ENCODE measurements around the gene TRRAP. TPM values are rescaled to one million over a fixed set of nuclear protein-coding genes. Genes with fewer than 3 reads are reported as not detected.
"Not testable (repeated sequence)": the region's sequence is repeated elsewhere in the genome, so short reads cannot be mapped to it uniquely, and the experiment has no call there.

Gene TRRAP
- polyA plus RNA-seq, 6 donors from 2014 or later: 0.09 to 7.1 (median 3.1) TPM

DNA sequence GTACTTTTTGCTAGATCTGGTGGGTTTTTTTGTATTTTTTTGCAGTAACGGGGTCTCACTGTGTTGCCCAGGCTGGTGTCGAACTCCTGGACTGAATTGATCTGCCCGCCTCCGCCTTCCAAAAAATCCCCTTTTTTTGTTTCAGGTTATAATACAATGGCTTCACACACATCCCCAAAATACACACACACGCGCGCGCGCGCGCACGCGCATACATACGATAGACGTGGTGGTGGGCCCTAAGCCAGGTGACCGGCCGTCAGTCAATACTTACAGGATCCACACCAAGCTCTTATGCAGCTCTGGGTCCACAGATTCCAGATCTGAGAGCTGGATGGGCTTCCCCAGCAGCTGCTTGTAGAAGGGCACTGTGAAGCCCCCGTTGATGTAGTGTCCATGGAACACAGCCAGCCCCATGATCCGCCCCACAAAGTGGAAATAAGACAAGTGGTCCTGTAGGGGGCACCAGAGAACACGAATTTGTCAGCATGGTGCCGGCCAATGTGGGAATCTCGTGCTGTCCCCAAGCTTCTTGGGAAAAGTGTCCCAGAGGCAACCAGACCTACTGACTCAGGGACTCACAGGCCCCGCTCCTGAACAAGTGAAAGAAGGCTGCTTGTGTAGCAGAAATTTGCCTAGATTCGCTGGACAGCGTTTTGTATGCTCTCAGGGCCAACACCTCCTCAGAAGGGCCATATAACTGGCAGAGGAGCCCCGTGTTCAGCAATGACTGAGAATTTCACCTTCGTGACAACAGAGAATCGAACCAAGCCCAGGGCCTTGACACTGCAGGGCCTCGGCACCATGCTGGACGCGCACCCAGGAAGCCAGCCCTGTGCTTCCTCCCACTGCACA lies 162.0 kb downstream of the TRRAP start:
- Mint-ChIP-seq H3K4me1 (peaks cover 0 to 7% (median 4%) of the 10 kb centered on the region in 3 donors), H3K4me3 (no peak overlapping the region), H3K36me3 (peaks cover 12 to 39% of the 10 kb centered on the region in 2 donors), H3K9me3 (no peaks in the 10 kb centered on the region), H3K27me3 (no peaks in the 10 kb centered on the region), H3K27ac (peak overlapping the region in 1 of 6 donors; percentile 42)
- DNase-seq (peak; percentile 41), ATAC-seq (ENCODE audit: low read depth in 2 of 2) (peak; percentile 63 to 67)

- no peak for ATAC-seq (ENCODE audit: low read depth in 2 of 2)
- Mint-ChIP-seq H3K27ac (peak overlapping the region in 2 of 6 donors; percentile 24 to 39), H3K4me3 (no peak overlapping the region), H3K27me3 (no peaks in the 10 kb centered on the region), H3K4me1 (peaks cover 0 to 7% (median 4%) of the 10 kb centered on the region in 3 donors), H3K36me3 (peaks cover 21 to 33% of the 10 kb centered on the region in 2 donors), H3K9me3 (no peaks in the 10 kb centered on the region)
- DNase-seq: no peak
These were observed 163.2 kb downstream of the TRRAP start for GRCh38 chr7:99041526-99041925.

DNA sequence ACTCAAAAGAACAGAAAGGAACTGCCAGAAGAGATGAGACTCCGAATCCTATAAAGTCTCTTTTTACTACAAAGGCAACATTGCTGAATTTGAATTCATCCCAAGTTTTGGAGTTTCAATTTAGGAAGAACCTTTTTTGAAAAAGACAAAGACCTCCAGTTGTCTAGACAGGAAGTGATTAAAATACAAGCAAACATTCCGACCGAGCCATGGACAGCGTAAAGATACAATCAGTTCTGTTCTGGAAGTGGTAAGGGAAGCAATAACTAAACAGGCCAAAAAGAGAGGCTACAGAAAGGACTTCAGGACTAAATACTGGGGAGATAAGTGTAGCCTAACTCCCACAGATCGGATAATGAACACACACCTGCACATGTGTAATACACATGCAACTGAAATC lies 164.6 kb downstream of the TRRAP start:
- DNase-seq: no peak
- no peaks in the 10 kb centered on the region for H3K27me3 Mint-ChIP-seq

DNA sequence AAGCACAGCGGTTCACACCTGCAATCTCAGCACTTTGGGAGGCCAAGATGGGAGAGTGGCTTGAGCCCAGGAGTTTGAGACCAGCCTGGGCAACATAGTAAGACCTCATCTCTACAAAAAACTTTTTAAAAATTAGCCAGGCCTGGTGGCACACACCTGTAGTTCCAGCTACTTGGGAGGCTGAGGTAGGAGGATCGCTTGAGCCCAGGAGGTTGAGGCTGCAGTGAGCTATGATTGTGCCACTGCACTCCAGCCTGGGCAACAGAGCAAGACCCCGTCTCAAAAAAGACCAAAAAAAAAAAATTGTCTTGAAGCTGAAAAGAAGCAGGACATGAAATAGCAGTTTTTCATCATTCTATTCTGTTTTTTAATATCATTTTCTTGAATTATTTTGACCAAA lies 166.5 kb downstream of the TRRAP start:
- H3K4me1 Mint-ChIP-seq; H3K9me3 Mint-ChIP-seq; DNase-seq; H3K27me3 Mint-ChIP-seq; H3K4me3 Mint-ChIP-seq; ATAC-seq (ENCODE audit: low read depth in 2 of 2): not testable (repeated sequence)
- Mint-ChIP-seq H3K36me3 (peaks cover 16 to 27% of the 10 kb centered on the region in 2 donors), H3K27ac (peak overlapping the region in 1 of 6 donors; percentile 40)

More for the DNA sequence above, 164.6 kb downstream of the TRRAP start:
- Mint-ChIP-seq H3K27ac (peak overlapping the region in 2 of 6 donors; percentile 11 to 39), H3K9me3 (no peaks in the 10 kb centered on the region), H3K4me3 (no peak overlapping the region), H3K4me1 (peaks cover 0 to 7% (median 4%) of the 10 kb centered on the region in 3 donors), H3K36me3 (peaks cover 17 to 33% of the 10 kb centered on the region in 2 donors)
- ATAC-seq (ENCODE audit: low read depth in 2 of 2): no peak

- H3K36me3 Mint-ChIP-seq: peaks cover 10 to 18% of the 10 kb centered on the region in 2 donors
- not testable (repeated sequence) for DNase-seq; ATAC-seq (ENCODE audit: low read depth in 2 of 2); H3K4me1 Mint-ChIP-seq; H3K4me3 Mint-ChIP-seq; H3K9me3 Mint-ChIP-seq; H3K27me3 Mint-ChIP-seq
- H3K27ac Mint-ChIP-seq: peak overlapping the region in 1 of 6 donors; percentile 17
These were observed 167.9 kb downstream of the TRRAP start for GRCh38 chr7:99046262-99046661.

- H3K36me3 Mint-ChIP-seq: peaks cover 14 to 21% of the 10 kb centered on the region in 2 donors
- no peaks in the 10 kb centered on the region for H3K27me3 Mint-ChIP-seq
- DNase-seq: no peak
- H3K4me1 Mint-ChIP-seq: no peaks in the 10 kb centered on the region
- H3K27ac Mint-ChIP-seq: no peak overlapping the region
- no peaks in the 10 kb centered on the region for H3K9me3 Mint-ChIP-seq
- ATAC-seq (ENCODE audit: low read depth in 2 of 2): no peak
- H3K4me3 Mint-ChIP-seq: no peak overlapping the region
These were observed 168.4 kb downstream of the TRRAP start for GRCh38 chr7:99046722-99047121.

- peaks cover 16 to 27% of the 10 kb centered on the region in 2 donors for H3K36me3 Mint-ChIP-seq
- H3K27me3 Mint-ChIP-seq: no peaks in the 10 kb centered on the region
- H3K9me3 Mint-ChIP-seq: no peaks in the 10 kb centered on the region
- H3K4me3 Mint-ChIP-seq: no peak overlapping the region
- H3K27ac Mint-ChIP-seq: no peak overlapping the region
- H3K4me1 Mint-ChIP-seq: no peaks in the 10 kb centered on the region
- no peak for DNase-seq
- no peak for ATAC-seq (ENCODE audit: low read depth in 2 of 2)
These were observed 169.3 kb downstream of the TRRAP start for GRCh38 chr7:99047526-99048077.

GRCh38 chr7:99050971-99051370 lies 172.6 kb downstream of the TRRAP start:
- Mint-ChIP-seq H3K27ac (no peak overlapping the region), H3K36me3 (peaks cover 9% of the 10 kb centered on the region in 2 donors), H3K4me1 (no peaks in the 10 kb centered on the region), H3K27me3 (no peaks in the 10 kb centered on the region), H3K4me3 (no peak overlapping the region), H3K9me3 (no peaks in the 10 kb centered on the region)
- DNase-seq: no peak
- ATAC-seq (ENCODE audit: low read depth in 2 of 2): no peak

- peaks cover 9 to 11% of the 10 kb centered on the region in 2 donors for H3K36me3 Mint-ChIP-seq
These were observed 176.4 kb downstream of the TRRAP start for GRCh38 chr7:99054781-99055180.

GRCh38 chr7:99061001-99061776 lies 182.9 kb downstream of the TRRAP start:
- peaks cover 5 to 23% (median 10%) of the 10 kb centered on the region in 3 donors for H3K4me1 Mint-ChIP-seq
- no peaks in the 10 kb centered on the region for H3K27me3 Mint-ChIP-seq
- DNase-seq (no peak), ATAC-seq (ENCODE audit: low read depth in 2 of 2) (no peak)
- no peaks in the 10 kb centered on the region for H3K9me3 Mint-ChIP-seq
- no peak overlapping the region for H3K4me3 Mint-ChIP-seq
- peaks cover 0 to 6% of the 10 kb centered on the region in 2 donors for H3K36me3 Mint-ChIP-seq
- H3K27ac Mint-ChIP-seq: peak overlapping the region in 1 of 6 donors; percentile 47

More at GRCh38 chr7:99054781-99055180, 176.4 kb downstream of the TRRAP start:
- H3K4me1 Mint-ChIP-seq: no peaks in the 10 kb centered on the region
- ATAC-seq (ENCODE audit: low read depth in 2 of 2) (no peak), DNase-seq (no peak)
- no peak overlapping the region for H3K4me3 Mint-ChIP-seq
- H3K9me3 Mint-ChIP-seq: no peaks in the 10 kb centered on the region
- H3K27ac Mint-ChIP-seq: no peak overlapping the region
- no peaks in the 10 kb centered on the region for H3K27me3 Mint-ChIP-seq

Other genes with a start within 250 kb of the TRRAP start
- under 1 TPM in 1 of 6 donors, not detected in 5; 0.32 TPM for gene TMEM130, start 8.5 kb upstream of the TRRAP start, polyA plus RNA-seq (ENCODE audit: low read depth in 6 of 6)

All from naive B cell (primary cell).